Loucy (cell line): Measurements from ENCODE around the gene NDUFC2.

Experiments
- EZH2phosphoT487 ChIP-seq: fragments of 200-600 bp; IDR thresholded peaks from 2 replicates; pipeline ENCODE4 v1.6.1; 2018; ENCODE audit warnings: antibody characterized with exemption, mild to moderate bottlenecking, moderate library complexity, borderline replicate concordance
- TF ChIP-seq, protein P1 (sequence below): fragments of 200-600 bp; sonication (generic); conservative IDR thresholded peaks from 2 replicates; pipeline ENCODE4 v1.5.1; 2014; ENCODE audit warnings: mild to moderate bottlenecking, antibody characterized with exemption, low read length

DNA sequence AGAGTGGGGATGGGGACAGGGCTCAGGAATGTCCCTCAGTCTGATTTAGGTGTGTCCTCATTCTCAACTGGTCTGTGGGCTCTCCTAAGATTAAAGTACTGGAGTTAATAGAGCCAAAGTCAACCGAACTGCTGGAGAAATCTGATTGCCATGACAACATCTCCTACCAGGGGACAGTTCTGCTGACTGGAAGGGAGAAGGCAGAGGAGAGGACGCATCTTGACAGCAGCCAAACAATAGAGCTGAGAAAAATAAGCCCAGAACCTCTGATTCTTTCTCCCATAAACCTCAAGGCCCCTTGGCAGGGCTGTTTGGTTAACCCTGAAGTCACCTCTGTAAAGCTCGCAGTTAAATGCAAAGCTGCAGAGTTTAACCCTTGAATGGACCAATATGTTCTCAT is 59.4 kb downstream of the NDUFC2 start:
- TF ChIP-seq, protein P1, sequence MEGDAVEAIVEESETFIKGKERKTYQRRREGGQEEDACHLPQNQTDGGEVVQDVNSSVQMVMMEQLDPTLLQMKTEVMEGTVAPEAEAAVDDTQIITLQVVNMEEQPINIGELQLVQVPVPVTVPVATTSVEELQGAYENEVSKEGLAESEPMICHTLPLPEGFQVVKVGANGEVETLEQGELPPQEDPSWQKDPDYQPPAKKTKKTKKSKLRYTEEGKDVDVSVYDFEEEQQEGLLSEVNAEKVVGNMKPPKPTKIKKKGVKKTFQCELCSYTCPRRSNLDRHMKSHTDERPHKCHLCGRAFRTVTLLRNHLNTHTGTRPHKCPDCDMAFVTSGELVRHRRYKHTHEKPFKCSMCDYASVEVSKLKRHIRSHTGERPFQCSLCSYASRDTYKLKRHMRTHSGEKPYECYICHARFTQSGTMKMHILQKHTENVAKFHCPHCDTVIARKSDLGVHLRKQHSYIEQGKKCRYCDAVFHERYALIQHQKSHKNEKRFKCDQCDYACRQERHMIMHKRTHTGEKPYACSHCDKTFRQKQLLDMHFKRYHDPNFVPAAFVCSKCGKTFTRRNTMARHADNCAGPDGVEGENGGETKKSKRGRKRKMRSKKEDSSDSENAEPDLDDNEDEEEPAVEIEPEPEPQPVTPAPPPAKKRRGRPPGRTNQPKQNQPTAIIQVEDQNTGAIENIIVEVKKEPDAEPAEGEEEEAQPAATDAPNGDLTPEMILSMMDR, result no peak
- no peak for TF ChIP-seq EZH2phosphoT487
